C4-2B (cell line): ENCODE measurements around the gene GAB1.

ENCODE experiments used
- H3K27ac ChIP-seq: fragments of 450-650 bp; 2 replicates; pipeline ENCODE4 v1.5.1; 2017
- CTCF ChIP-seq: fragments of 450-650 bp; conservative IDR thresholded peaks from 2 replicates; pipeline ENCODE4 v1.5.1; 2017; ENCODE audit warnings: mild to moderate bottlenecking
- ZFX ChIP-seq: fragments of 450-650 bp; IDR thresholded peaks from 2 replicates; pipeline ENCODE4 v1.6.1; 2017

The GAB1 gene

GRCh38 chr4:143311924-143312323 lies 24.8 kb upstream of the GAB1 start:
- TF ChIP-seq ZFX (no peak), CTCF (no peak)
- no peak overlapping the region for H3K27ac ChIP-seq

GRCh38 chr4:143313521-143313920 lies 23.2 kb upstream of the GAB1 start:
- H3K27ac ChIP-seq: no peak overlapping the region
- TF ChIP-seq ZFX (no peak), CTCF (no peak)

GRCh38 chr4:143313996-143314395 lies 22.7 kb upstream of the GAB1 start:
- H3K27ac ChIP-seq: no peak overlapping the region
- TF ChIP-seq ZFX (no peak), CTCF (no peak)

- TF ChIP-seq CTCF (no peak), ZFX (no peak)
- H3K27ac ChIP-seq: no peak overlapping the region
These were observed 16.6 kb upstream of the GAB1 start for GRCh38 chr4:143320113-143320512.

GRCh38 chr4:143326735-143327134 lies 9.9 kb upstream of the GAB1 start:
- TF ChIP-seq CTCF (no peak), ZFX (no peak)
- H3K27ac ChIP-seq: no peak overlapping the region

GRCh38 chr4:143329985-143330384 lies 6.7 kb upstream of the GAB1 start:
- H3K27ac ChIP-seq: no peak overlapping the region
- TF ChIP-seq CTCF (0 out of 2 replicates have a peak, but pooled peaks have one; percentile 4), ZFX (no peak)

- TF ChIP-seq CTCF (no peak), ZFX (no peak)
- peak overlapping the region; percentile 69 for H3K27ac ChIP-seq
These were observed 496 bp upstream of the GAB1 start for GRCh38 chr4:143335979-143336780.
